Activated CD4-positive, alpha-beta T cell treated with anti-CD3 and anti-CD28 coated beads, Interleukin-10, Interleukin-2, amounts not matched to agents 100 ng/mL and 50 ng/mL, durations not matched to agents 16 hours and 8 hours (primary cell): ENCODE results near the gene BORCS8.
"Not testable (repeated sequence)": the region's sequence is repeated elsewhere in the genome, so short reads cannot be mapped to it uniquely, and the experiment has no call there.

Source experiments
- DNase-seq: peaks from one replicate; pipeline ENCODE4 v3.0.0-alpha.2; 2020

Gene BORCS8

GRCh38 chr19:19192078-19192882 lies at the start of gene BORCS8, which contains the start of gene RFXANK:
Gene BORCS8, minus strand, starts transcription at chr19:19192152. Its CDS starts 35 bp downstream, at chr19:19192117.
Gene RFXANK, plus strand, starts transcription at chr19:19192258. Its CDS starts 1,689 bp downstream, at chr19:19193947.
- DNase-seq: peak; percentile 100

DNA sequence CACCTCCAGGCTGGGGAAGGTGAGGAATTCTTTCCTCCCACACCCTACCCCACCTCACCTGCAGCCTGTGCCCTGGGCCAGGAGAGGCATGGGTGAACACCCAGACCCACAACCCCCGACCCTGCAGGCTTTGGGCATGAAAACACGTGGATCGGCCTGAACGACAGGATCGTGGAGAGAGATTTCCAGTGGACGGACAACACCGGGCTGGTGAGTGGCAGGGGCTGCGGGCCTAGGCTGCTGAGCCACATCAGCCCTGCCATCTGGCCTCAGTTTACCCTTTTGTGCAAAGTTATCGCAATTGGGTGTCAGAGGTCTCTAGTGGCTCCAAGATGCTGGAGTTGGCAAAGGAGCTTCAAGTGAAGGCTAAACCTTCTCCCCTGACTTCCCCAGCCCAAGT lies 48.5 kb upstream of the BORCS8 start:
- DNase-seq: no peak

DNA sequence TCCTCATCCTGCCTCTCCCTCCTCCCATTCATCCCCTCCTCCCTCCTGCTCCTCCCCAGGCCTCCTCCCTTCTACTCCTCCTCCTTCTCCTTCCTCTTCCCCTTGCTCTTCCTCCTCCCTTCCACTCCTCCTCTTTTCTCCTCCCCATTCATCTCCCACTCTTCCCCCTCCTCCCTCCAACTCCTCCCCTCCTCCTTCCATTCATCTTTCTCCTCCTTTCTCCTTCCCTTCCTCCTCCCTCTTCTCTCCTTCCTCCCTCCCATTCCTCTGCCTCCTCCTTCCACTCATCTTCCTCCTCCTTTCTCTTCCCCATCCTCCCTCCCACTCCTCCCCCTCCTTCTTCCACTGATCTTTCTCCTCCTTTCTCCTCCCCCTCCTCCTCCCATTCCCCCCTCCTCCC lies 47.7 kb upstream of the BORCS8 start:
- no peak for DNase-seq

- DNase-seq: no peak
Measured at GRCh38 chr19:19238126-19238894, 46.4 kb upstream of the BORCS8 start.

DNA sequence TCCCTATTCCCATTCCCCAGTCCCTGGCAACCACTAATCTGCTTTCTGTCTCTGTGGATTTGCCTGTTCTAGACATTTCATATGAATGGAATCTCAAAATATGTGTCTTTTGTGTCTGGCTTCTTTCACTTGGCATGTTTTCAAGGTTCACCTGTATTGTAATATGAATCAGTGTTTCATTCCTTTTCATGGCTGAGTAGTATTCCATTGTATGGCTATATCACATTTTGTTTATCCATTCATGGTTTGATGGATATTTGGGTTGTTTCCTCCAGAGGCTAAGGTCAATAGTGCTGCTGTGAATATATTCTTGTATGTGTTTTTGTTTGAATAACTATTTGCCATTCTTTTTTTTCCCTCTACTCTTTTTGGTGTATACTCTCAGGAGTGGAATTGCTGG lies 44.2 kb upstream of the BORCS8 start:
- no peak for DNase-seq

- DNase-seq: no peak
Measured at GRCh38 chr19:19234220-19234816, 42.4 kb upstream of the BORCS8 start.

DNA sequence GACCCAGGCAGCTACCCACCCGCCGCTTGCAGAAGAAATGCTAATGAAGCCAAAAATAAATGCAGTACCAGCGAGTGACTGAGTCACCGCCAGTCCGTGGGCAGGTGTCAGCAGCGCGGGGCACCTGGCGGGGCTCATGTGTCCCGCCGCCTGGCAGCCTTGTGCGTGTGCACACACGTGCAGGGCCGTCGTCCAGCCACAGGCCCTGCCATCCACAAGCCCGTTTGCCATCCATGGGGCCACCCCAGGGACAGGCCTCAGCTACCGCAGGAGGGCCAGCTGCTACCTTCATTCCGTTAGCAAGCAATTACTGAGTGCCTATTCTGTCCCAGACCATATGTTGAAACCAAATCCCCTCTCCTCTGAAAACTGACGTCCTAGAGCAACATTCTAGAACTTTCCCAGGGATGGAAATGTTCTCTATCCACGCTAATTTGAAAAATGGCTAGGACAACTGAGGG lies 40.3 kb upstream of the BORCS8 start:
- no peak for DNase-seq

DNA sequence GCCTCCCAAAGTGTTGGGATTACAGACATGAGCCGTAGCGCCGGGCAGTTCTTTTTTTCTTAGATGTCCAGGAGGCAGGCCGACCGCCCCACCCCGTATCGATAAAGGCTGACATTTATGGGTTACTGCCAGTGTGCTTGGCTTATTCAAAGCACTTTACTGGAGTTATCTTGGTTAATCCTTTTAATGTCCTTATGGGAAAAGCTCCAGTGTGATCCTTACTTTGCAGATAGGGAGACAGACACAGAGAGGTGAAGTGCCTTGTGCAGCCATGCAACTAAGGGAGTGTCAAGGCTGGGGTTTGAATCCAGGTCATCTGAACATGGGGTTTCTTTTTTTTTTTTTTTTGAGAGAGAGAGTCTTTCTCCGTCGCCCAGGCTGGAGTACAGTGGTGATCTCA lies 39.0 kb upstream of the BORCS8 start:
- DNase-seq: no peak

GRCh38 chr19:19229701-19230100 lies 37.7 kb upstream of the BORCS8 start:
- no peak for DNase-seq

- DNase-seq: no peak
Measured at GRCh38 chr19:19227217-19227616, 35.3 kb upstream of the BORCS8 start.

DNA sequence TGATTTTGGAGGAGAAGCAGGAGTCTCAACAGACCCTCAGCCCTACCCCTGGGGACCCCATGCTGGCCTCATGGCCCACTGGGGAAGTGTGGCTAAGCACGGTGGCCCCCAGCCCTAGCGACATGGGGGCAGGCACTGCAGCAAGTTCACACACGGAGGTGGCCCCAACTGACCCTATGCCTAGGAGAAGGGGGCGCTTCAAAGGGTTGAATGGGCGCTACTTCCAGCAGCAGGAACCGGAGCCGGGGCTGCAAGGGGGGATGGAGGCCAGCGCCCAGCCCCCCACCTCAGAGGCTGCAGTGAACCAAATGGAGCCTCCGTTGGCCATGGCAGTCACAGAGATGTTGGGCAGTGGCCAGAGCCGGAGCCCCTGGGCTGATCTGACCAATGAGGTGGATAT lies 34.7 kb upstream of the BORCS8 start:
- no peak for DNase-seq

- DNase-seq: no peak
Measured at GRCh38 chr19:19226204-19226603, 34.3 kb upstream of the BORCS8 start.

- peak; percentile 77 for DNase-seq
Measured at GRCh38 chr19:19224852-19225494, 33.0 kb upstream of the BORCS8 start.

GRCh38 chr19:19224150-19224851 lies 32.3 kb upstream of the BORCS8 start:
- DNase-seq: no peak

DNA sequence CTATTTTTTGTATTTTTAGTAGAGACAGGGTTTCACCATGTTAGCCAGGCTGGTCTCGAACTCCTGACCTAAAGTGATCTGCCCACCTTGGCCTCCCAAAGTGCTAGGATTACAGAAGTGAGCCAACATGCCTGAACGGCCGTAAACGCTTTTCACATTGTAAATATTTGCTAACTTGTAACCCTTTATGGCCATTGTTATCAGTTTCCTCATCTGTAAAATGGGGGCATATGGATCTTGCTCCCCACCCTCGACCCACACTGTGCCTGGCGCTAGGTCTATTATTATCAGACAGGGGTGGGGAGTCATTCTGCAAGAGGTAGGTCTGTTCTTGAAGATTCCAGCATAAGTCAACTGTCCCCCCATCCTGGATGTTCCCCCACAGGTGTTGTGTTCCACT lies 31.7 kb upstream of the BORCS8 start:
- no peak for DNase-seq

GRCh38 chr19:19223060-19223459 lies 31.1 kb upstream of the BORCS8 start:
- no peak for DNase-seq

- not testable (repeated sequence) for DNase-seq
Measured at GRCh38 chr19:19221000-19221399, 29.0 kb upstream of the BORCS8 start.

- no peak for DNase-seq
Measured at GRCh38 chr19:19218911-19219310, 27.0 kb upstream of the BORCS8 start.

DNA sequence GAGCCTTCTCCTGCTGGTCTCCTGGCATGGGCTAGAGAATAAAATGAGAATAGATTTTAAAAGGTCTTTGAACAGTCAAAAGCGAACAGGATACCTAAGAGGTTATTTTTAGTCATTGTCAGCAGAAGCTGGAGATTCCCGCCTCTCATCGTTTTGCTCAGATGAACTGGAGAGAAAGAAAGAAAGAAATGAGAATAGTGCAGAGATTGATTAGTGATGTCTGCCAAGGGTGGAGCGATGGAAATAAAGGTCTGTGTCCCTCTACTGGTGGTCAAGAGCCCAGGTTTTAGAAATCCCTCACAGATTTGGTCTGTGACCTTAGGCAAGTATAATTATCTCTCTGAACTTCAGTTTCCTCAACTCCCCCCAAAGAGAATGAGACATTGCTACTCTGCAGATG lies 25.1 kb upstream of the BORCS8 start:
- peak; percentile 24 for DNase-seq

- no peak for DNase-seq
Measured at GRCh38 chr19:19215792-19216191, 23.8 kb upstream of the BORCS8 start.

- peak; percentile 19 for DNase-seq
Measured at GRCh38 chr19:19214892-19215291, 22.9 kb upstream of the BORCS8 start.

DNA sequence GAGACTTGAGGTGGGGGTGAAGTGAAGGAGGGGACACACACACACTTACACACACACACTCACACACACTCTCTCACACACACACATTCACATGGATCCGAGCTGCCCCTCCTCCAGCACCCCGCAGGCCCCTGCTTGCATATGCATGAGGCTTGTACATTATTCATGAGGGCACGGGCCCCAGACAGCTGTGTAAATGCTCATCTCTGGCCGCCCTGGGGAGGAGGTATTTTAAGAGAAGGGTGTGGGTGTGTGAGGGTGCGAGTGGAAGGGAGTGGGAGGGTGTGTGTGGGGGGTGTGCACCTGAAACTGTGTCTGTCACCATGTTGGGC lies 22.2 kb upstream of the BORCS8 start:
- no peak for DNase-seq
